NCI-H226 (cell line): ENCODE results near the gene MTCH1.
"Not testable (repeated sequence)": the region's sequence is repeated elsewhere in the genome, so short reads cannot be mapped to it uniquely, and the experiment has no call there.

Experiments
- DNase-seq: peaks from one replicate; pipeline ENCODE4 v3.0.0-alpha.2; 2015

MTCH1 gene

GRCh38 chr6:36947570-36948351, 38.2 kb downstream of the MTCH1 start:
- no peak for DNase-seq

- no peak for DNase-seq
These were observed 39.5 kb downstream of the MTCH1 start for GRCh38 chr6:36946526-36946925.

DNA sequence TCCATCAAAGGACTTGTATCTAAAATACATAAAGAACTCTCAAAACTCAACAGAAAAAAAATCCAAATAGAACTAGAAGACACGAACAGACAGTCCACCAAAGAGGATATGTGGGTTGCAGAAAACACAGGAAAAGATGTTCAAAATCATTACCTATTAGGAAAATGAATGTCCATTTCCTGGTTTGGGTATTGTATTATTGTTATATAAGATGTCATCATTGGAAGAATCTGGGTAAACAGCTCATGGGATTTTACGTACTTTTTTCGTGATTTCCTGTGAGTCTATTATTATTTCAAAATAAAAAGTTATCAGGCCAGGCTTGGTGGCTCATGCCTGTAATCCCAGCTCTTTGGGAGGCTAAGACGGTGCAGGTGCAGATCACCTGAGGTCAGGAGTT, 40.7 kb downstream of the MTCH1 start:
- no peak for DNase-seq

- no peak for DNase-seq
These were observed 41.3 kb downstream of the MTCH1 start for GRCh38 chr6:36944650-36945049.

DNA sequence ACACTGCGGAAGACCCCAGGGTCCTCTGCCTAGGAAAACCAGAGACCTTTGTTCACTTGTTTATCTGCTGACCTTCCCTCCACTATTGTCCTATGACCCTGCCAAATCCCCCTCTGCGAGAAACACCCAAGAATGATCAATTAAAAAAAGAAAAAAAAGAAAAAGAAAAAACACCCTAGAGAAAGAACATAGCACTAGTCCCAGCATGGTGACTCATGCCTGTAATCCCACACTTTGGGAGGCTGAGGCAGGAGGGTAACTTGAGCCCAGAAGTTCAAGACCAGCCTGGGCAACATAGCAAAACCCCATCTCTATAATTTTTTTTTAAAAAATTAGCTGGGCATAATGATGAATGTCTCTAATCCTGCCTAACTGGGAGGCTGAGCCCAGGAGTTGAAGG, 43.7 kb downstream of the MTCH1 start:
- not testable (repeated sequence) for DNase-seq

- DNase-seq, result not testable (repeated sequence)
These were observed 44.4 kb downstream of the MTCH1 start for GRCh38 chr6:36941561-36941960.

DNA sequence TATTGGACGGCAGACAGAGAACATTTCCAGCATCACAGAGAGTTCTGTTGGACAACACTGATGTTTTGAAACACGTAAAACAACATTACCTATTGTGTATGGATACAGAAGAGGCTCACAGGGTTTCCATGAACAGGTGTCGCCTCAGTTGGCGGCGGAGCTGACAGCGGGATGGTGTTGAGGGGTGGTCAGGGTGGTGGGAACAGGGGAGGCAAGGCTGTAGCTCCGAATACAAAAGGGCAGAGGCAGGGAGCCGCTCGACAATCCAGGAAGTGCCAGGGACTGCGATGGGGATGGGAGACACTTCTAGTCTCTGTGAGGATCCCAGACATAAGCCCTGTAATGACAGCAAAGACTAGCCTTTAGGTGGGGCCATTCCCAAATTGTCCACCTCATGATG, 46.0 kb downstream of the MTCH1 start:
- no peak for DNase-seq

- DNase-seq, result peak; percentile 74
These were observed 47.0 kb downstream of the MTCH1 start for GRCh38 chr6:36939005-36939404.

- DNase-seq, result peak; percentile 100
These were observed 47.5 kb downstream of the MTCH1 start for GRCh38 chr6:36938536-36938935.

DNA sequence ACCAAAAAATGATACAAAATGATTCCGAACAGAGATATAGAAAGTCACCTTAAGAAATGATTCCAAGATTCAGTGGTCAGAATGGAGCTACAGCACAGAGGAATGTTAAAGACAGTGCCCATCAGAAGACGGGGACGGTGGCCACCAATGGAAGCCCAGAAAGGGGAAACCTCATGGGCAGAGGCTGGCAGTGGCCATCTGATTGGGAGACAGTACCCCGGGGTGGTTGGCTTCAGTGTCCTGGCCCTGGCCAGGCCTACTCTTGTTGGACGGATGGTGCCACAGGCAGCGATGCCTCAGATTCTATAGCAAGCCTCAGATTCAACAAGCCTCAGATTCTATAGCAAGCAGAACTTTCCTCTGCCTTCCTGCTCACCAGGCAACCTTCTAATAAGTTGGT, 48.1 kb downstream of the MTCH1 start:
- DNase-seq, result no peak

- no peak for DNase-seq
These were observed 49.2 kb downstream of the MTCH1 start for GRCh38 chr6:36936824-36937223.

DNA sequence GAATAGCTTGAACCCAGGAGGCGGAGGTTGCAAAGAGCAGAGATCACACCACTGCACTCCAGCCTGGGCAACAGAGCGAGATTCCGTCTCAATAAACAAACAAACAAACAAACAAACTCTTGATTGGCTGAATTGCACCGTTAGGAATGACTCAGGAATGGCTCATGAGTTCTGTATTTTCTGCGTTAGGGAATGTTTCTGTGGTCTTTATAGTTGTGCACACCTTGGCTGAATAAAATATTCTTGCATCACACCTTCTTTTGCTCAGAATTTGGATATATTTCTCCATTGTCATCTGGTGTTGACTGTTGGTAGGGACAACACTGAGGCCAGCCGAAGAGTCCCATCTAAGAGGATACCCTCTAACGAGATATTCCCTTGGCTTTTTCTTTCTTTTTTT, 51.1 kb downstream of the MTCH1 start:
- no peak for DNase-seq

DNA sequence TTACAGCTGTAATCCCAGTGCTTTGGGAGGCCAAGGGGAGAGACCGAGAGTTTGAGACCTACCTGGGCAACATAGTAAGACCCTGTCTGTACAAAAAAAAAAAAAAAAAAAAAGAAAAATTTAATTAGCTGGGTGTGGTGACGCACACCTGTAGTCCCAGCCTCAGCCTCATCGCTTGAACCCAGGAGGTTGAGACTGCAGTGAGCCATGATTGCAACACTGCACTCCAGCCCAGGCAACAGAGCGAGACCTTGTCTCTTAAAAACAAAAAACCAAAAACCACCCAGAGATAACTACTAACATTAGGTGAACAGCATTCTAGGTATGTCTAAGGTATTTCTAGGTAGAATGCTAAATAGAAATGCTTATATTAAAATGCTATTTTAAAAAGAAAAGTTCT, 52.5 kb downstream of the MTCH1 start:
- no peak for DNase-seq

GRCh38 chr6:36933102-36933501, 52.9 kb downstream of the MTCH1 start:
- peak; percentile 50 for DNase-seq

- no peak for DNase-seq
These were observed 55.5 kb downstream of the MTCH1 start for GRCh38 chr6:36930483-36930882.

- DNase-seq, result no peak
These were observed 56.4 kb downstream of the MTCH1 start for GRCh38 chr6:36929607-36930006.

DNA sequence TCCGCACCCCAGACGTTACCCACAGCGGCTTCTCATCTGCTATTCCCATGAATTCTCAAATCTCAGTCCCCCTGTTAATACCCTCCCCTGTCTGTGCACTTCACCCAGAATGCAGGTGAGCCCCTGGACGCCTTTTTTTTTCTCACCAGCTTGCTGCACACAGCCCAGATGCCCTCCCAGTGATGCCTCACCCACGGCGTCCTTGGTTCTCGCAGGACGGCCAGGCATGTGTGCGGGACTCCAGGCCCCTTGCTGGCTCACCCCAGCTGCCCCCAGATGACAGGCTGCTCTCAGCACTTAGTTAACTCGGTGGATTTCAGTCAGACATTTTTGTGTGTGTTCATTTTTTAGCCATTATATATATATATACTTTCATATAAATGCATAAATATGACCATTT, 56.8 kb downstream of the MTCH1 start:
- no peak for DNase-seq

- DNase-seq, result no peak
These were observed 57.5 kb downstream of the MTCH1 start for GRCh38 chr6:36928547-36928918.

DNA sequence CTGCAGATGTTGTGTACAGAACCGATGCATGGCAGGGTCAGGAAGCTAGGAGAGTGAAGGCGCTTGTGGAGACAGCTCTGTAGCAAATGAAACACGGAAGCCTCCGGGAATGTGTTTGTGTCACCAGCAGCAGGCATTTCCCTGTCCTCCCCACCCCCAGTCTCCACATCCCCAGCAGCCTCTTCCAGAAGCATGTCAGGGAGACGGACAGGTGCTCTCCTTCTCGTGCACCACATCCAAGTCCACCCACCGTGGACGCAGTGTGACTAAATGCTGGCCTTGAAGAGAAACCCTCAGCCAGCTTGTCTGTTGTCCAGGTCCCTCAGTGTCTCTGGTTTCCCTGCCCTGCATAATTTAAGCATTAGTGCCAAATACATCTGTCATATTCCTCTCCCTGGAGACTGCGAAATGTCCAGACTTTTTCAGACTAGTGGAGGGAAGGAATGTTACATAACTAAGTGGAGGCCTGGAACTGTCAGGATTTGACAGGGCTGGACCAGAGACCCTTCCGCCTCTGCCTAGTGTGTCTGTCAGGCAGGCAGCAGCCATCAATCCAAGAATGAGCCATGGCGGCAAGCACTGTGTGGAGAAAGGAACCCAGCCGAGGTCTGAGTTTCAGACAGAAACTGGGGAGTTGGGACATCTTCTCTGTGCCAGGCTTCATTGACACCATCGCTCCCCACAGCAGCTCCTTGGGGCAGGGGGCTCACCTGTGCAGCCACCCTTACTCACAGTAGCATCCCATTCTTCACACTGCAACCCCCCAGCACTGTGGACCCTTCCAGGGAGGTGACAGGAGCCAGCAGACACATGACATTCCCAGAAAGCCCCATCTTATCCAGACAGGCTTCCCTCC, 58.1 kb downstream of the MTCH1 start:
- DNase-seq, result no peak

- DNase-seq, result no peak
These were observed 59.1 kb downstream of the MTCH1 start for GRCh38 chr6:36926708-36927513.

DNA sequence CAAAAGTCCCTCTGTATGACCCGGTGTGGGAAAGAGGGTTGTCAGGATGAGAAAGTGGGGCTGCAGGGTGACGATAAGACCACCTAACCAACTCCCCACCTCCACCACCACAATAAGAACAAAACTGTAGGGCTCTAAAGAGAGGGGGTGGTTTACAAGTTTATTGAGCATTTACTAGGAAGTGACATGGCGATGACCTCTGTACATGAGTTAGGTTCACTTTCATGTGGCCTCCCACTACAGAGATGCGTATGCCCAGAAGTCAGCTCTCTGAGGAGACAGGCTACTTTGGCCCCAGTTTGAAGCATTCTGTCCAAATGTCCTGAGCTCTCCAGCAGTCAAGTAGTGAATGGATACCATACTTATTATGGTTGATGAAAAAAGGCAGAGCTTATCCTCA, 60.2 kb downstream of the MTCH1 start:
- DNase-seq, result no peak

GRCh38 chr6:36924778-36925374, 61.1 kb downstream of the MTCH1 start:
- no peak for DNase-seq

DNA sequence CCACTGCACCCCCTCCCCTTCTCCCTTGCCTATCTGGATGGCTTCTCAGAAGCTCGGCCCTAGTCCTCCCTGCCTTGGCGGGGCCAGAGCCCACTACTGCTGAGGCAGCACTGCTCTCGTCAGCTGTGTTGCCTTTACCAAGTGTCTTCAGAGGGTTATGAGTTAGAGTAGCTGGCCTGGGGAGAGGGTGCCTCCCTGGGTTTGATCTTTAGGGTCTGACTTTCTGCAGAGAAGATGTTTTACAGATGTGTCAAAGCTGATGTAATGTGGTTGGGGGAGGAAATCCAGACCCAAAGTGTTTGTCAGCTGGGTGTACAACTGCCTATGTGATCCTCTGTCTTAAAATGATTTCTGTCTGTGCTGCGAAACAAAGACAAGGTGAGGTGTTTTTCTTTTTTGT, 61.9 kb downstream of the MTCH1 start:
- DNase-seq, result no peak
